IMR-90 (cell line): ENCODE data around the gene FDXR. TPM values are rescaled to one million over a fixed set of nuclear protein-coding genes. Genes with fewer than 3 reads are reported as not detected.
A peak's percentile ranks its signal among the peaks of the same experiment; 100 is the strongest.

Experiments used
- ATAC-seq: fragments of 200-7000 bp; cut with Tn5 transposase; 2 replicates; pipeline ENCODE4 v1.9.1; 2020; ENCODE audit warnings: low read depth, mild to moderate bottlenecking, moderate library complexity
- Bru-seq: library from RNA; stranded (reverse); fragments of 400-500 nt; gene quantifications from one replicate; lab custom pipeline; 2021; lab: Mats Ljungman, UMichigan
- BruChase-seq, 2 experiments: library from RNA; stranded (reverse); fragments of 400-500 nt; gene quantifications; one replicate each; lab custom pipeline; 2021; lab: Mats Ljungman, UMichigan
- BruUV-seq: library from RNA; stranded (reverse); fragments of 400-500 nt; replicated peaks from 2 replicates; lab custom pipeline; 2021; lab: Mats Ljungman, UMichigan
- CTCF ChIA-PET: fragments of 300-600 bp; formaldehyde crosslinking; extraction: SDS; loops from one replicate; lab custom pipeline; 2021; ENCODE audit warnings: antibody characterized with exemption; lab: Yijun Ruan, JAX
- POLR2A ChIA-PET: fragments of 300-600 bp; sonication (Branson Sonifier 250); formaldehyde crosslinking; loops from one replicate; lab custom pipeline; 2022; ENCODE audit warnings: antibody characterized with exemption; ENCODE audit not compliant: unreplicated experiment; lab: Charles Lee
- DNase-seq: peaks from one replicate; pipeline ENCODE4 v3.0.0; 2013
- H2AFZ ChIP-seq: replicated peaks from 2 replicates; pipeline ENCODE3; 2013; ENCODE audit warnings: low read length, mild to moderate bottlenecking; ENCODE audit not compliant: poor library complexity
- H2AK5ac ChIP-seq: 2 replicates; pipeline ENCODE4 v1.6.1; 2013; ENCODE audit warnings: low read depth, low read length, inconsistent platforms
- H2AK9ac ChIP-seq: replicated peaks from 2 replicates; pipeline ENCODE3; 2013; ENCODE audit warnings: mild to moderate bottlenecking, low read depth, low read length, moderate library complexity; ENCODE audit not compliant: poor library complexity
- H2BK120ac ChIP-seq: 2 replicates; pipeline ENCODE4 v1.6.1; 2013; ENCODE audit warnings: low read depth, low read length, inconsistent platforms
- H2BK15ac ChIP-seq: 3 replicates; pipeline ENCODE4 v1.6.1; 2013; ENCODE audit warnings: low read depth, low read length, inconsistent platforms
- H2BK20ac ChIP-seq: 2 replicates; pipeline ENCODE4 v1.6.1; 2013; ENCODE audit warnings: low read depth, mild to moderate bottlenecking, inconsistent platforms, low read length, moderate library complexity
- H2BK5ac ChIP-seq: 2 replicates; pipeline ENCODE4 v1.6.1; 2013; ENCODE audit warnings: mild to moderate bottlenecking, low read depth, low read length, inconsistent platforms; ENCODE audit not compliant: poor library complexity, severe bottlenecking
- H3K14ac ChIP-seq: replicated peaks from 2 replicates; pipeline ENCODE4 v1.6.1; 2013; ENCODE audit warnings: low read depth, low read length, inconsistent platforms
- H3K18ac ChIP-seq: 2 replicates; pipeline ENCODE4 v1.6.1; 2013; ENCODE audit warnings: low read depth, low read length, control low read depth
- H3K23ac ChIP-seq: 2 replicates; pipeline ENCODE4 v1.6.1; 2013; ENCODE audit warnings: low read depth, low read length, inconsistent platforms
- H3K27ac ChIP-seq: 2 replicates; pipeline ENCODE4 v1.5.1; 2013; ENCODE audit warnings: mild to moderate bottlenecking, control low read depth, low read length; ENCODE audit not compliant: insufficient read depth
- H3K27me3 ChIP-seq: 2 replicates; pipeline ENCODE4 v1.6.1; 2013; ENCODE audit warnings: low read length; ENCODE audit not compliant: control insufficient read depth, insufficient read depth
- H3K36me3 ChIP-seq: 2 replicates; pipeline ENCODE4 v1.6.1; 2013; ENCODE audit warnings: low read length, mixed read lengths; ENCODE audit not compliant: control insufficient read depth, insufficient read depth
- H3K4ac ChIP-seq: 2 replicates; pipeline ENCODE4 v1.6.1; 2013; ENCODE audit warnings: low read depth, low read length, inconsistent platforms
- H3K4me1 ChIP-seq: 2 replicates; pipeline ENCODE4 v1.6.1; 2013; ENCODE audit warnings: low read length, mixed read lengths; ENCODE audit not compliant: control insufficient read depth, insufficient read depth
- H3K4me2 ChIP-seq: 2 replicates; pipeline ENCODE4 v1.6.1; 2013; ENCODE audit warnings: low read depth, mild to moderate bottlenecking, control low read depth, low read length, moderate library complexity
- H3K4me3 ChIP-seq: 2 replicates; pipeline ENCODE4 v1.5.1; 2013; ENCODE audit warnings: low read depth, mild to moderate bottlenecking, control low read depth, low read length, moderate library complexity; ENCODE audit not compliant: insufficient read depth
- H3K56ac ChIP-seq: 2 replicates; pipeline ENCODE4 v1.6.1; 2013; ENCODE audit warnings: low read length, inconsistent platforms; ENCODE audit not compliant: insufficient read depth; ENCODE audit errors: extremely low read depth
- H3K79me1 ChIP-seq, 2 experiments: 2 replicates each; pipeline ENCODE4 v1.6.1; 2013; ENCODE audit warnings: low read length in 2 of 2, inconsistent platforms in 1 of 2, low read depth in 1 of 2
- H3K9ac ChIP-seq: 2 replicates; pipeline ENCODE4 v1.6.1; 2013; ENCODE audit warnings: low read depth, low read length, control low read depth
- H3K9me1 ChIP-seq: 2 replicates; pipeline ENCODE4 v1.6.1; 2013; ENCODE audit warnings: low read length, inconsistent platforms; ENCODE audit not compliant: insufficient read depth
- H3K9me3 ChIP-seq: 2 replicates; pipeline ENCODE4 v1.6.1; 2013; ENCODE audit warnings: low read length; ENCODE audit not compliant: control insufficient read depth, insufficient read depth
- H4K20me1 ChIP-seq: 2 replicates; pipeline ENCODE4 v1.6.1; 2013; ENCODE audit warnings: low read length, inconsistent platforms; ENCODE audit not compliant: insufficient read depth
- H4K5ac ChIP-seq: 2 replicates; pipeline ENCODE4 v1.6.1; 2013; ENCODE audit warnings: mild to moderate bottlenecking, low read depth, low read length, control low read depth
- H4K8ac ChIP-seq, 2 experiments: 2 replicates each; pipeline ENCODE4 v1.6.1; 2013; ENCODE audit warnings: low read depth in 2 of 2, low read length in 2 of 2, control low read depth in 1 of 2, inconsistent platforms in 1 of 2
- H4K91ac ChIP-seq: 2 replicates; pipeline ENCODE4 v1.6.1; 2013; ENCODE audit warnings: low read depth, low read length, inconsistent platforms; ENCODE audit not compliant: insufficient read depth
- CHD1 ChIP-seq: IDR thresholded peaks from 2 replicates; pipeline ENCODE4 v1.6.1; 2012; ENCODE audit warnings: low read depth, low read length, improper control_type of control experiment
- MXI1 ChIP-seq: IDR thresholded peaks from 2 replicates; pipeline ENCODE4 v1.6.1; 2012; ENCODE audit warnings: low read depth, mild to moderate bottlenecking, low read length, moderate library complexity, borderline replicate concordance
- WGBS, 2 experiments: methylation state at CpG; one replicate each; pipeline versions ENCODE4 v1.1.5 to v1.1.7; 2013; ENCODE audit warnings: missing lambda C conversion rate in 2 of 2; ENCODE audit not compliant: insufficient read length in 1 of 2; ENCODE audit errors: extremely low coverage in 2 of 2; 5-methylcytosine and 5-hydroxymethylcytosine counted together
- dilution Hi-C: fragments of 300-500 bp; cut with HindIII; formaldehyde crosslinking; loops from one replicate; pipeline ENCODE4 v1.14.3; 2018; ENCODE audit warnings: low sequenced_read_pairs; ENCODE audit not compliant: unreplicated experiment
- in situ Hi-C: fragments of 300-500 bp; cut with MboI; formaldehyde crosslinking; loops from 3 replicates; pipeline ENCODE4 v1.14.3; 2019; ENCODE audit warnings: low sequenced_read_pairs, inconsistent platforms, mixed read lengths
- intact Hi-C: fragments of 100-400 bp; cut with micrococcal nuclease; formaldehyde crosslinking; loops from 2 replicates; pipeline ENCODE4 v1.10.0; 2022
- long read RNA-seq: library from polyadenylated mRNA; unstranded; transcript quantifications from one replicate; pipeline ENCODE4 v2.0.0, GENCODE V29; 2021; ENCODE audit not compliant: unreplicated experiment
- polyA plus RNA-seq, 3 experiments: library from polyadenylated mRNA; depleted of rRNA; stranded (reverse); fragments of >200 nt; gene quantifications; 2 replicates each; pipeline ENCODE4 v1.2.3, GENCODE V29; 2012; ENCODE audit warnings: low replicate concordance in 1 of 3
- total RNA-seq: library from RNA; depleted of rRNA; stranded (reverse); fragments of >200 nt; gene quantifications from 2 replicates; pipeline ENCODE4 v1.2.3, GENCODE V29; 2012; rRNA removed

The FDXR gene
- total RNA-seq (12.2 and 12.4 TPM in 2 replicates), polyA plus RNA-seq (2012; rRNA removed) (18.6 and 21.9 TPM in 2 replicates), Bru-seq, nascent RNA (percentile 66 among the genes with signal in this experiment), BruChase-seq, experiment 1, labeled RNA remaining after a 6-hour chase (percentile 70 among the genes with signal in this experiment), BruChase-seq, experiment 2, labeled RNA remaining after a 2-hour chase (percentile 78 among the genes with signal in this experiment)
- polyA plus RNA-seq (2012; cell fraction: cytosol; rRNA removed) = 28.4 and 36.3 TPM in 2 replicates
- polyA plus RNA-seq (2012; cell fraction: nucleus; rRNA removed; ENCODE audit: low replicate concordance) = 35.0 and 82.3 TPM in 2 replicates
- long read RNA-seq, transcript FDXR-201 (12 exons, 1,875 nt) = major isoform, 22 of 48 reads
- long read RNA-seq, partial matches to known transcripts = 5 of 48 reads
- long read RNA-seq, other reads (novel, unspliced or antisense) = 21 of 48 reads

- 6% methylated on average over 29 of the region's 38 CpGs; no CpG with 5 or more reads in 1 of the 2 experiments for WGBS, 2 experiments
- Histone ChIP-seq H4K8ac (peak within 1 kb of the TSS; percentile 64 to 97), H3K9me3 (no peaks in the 10 kb centered on the region), H3K4me3 (peak within 1 kb of the TSS; percentile 92), H3K56ac (peak within 1 kb of the TSS; percentile 84), H3K9ac (peak within 1 kb of the TSS; percentile 86), H2AK5ac (peak within 1 kb of the TSS; percentile 27; the same call in 1 of the 2 replicates), H3K14ac (peak within 1 kb of the TSS; percentile 93), H2BK20ac (peak within 1 kb of the TSS; percentile 14; the same call in 1 of the 2 replicates), H3K18ac (peak within 1 kb of the TSS; percentile 50), H2AK9ac (peak within 1 kb of the TSS; percentile 99), H4K5ac (peak within 1 kb of the TSS; percentile 88), H4K91ac (peak within 1 kb of the TSS; percentile 80), H3K27me3 (peaks cover under 1% of the 10 kb centered on the region; the same call in 1 of the 2 replicates), H3K9me1 (peaks cover 16% of the 10 kb centered on the region), H3K4me1 (peaks cover 11% of the 10 kb centered on the region), H2AFZ (peak within 1 kb of the TSS; percentile 99), H2BK5ac (peak within 1 kb of the TSS; percentile 95), H2BK15ac (peak within 1 kb of the TSS; percentile 15; the same call in 1 of the 3 replicates), H3K36me3 (peaks cover 1% of the 10 kb centered on the region; the same call in 1 of the 2 replicates), H4K20me1 (0 out of 2 replicates have a peak, but pooled peaks cover 3% of the 10 kb centered on the region), H3K27ac (peak within 1 kb of the TSS; percentile 84), H3K4ac (peak within 1 kb of the TSS; percentile 93), H3K4me2 (peak within 1 kb of the TSS; percentile 97), H2BK120ac (peak within 1 kb of the TSS; percentile 53), H3K23ac (peak within 1 kb of the TSS; percentile 95), H3K79me1 (peaks cover 17 to 35% of the 10 kb centered on the region in 2 experiments; a peak in 3 of 4 replicates)
- POLR2A ChIA-PET = interaction anchor here (0.8 to 1.2 kb wide), 5 partner anchors 10 to 163 kb away, joined by 3 to 5 read pairs (median 3); no protein-coding TSS in a partner anchor
- DNase-seq = peak; percentile 3
- no TSS peak for BruUV-seq
- in situ Hi-C loops = loop anchor here (25.0 kb wide), 1 partner anchor 660 kb away; the partner anchor contains the start of genes RPL38 and TTYH2
- TF ChIP-seq CHD1 = no peak
- TF ChIP-seq MXI1 = 0 out of 2 replicates have a peak, but pooled peaks have one; percentile 25
- intact Hi-C loops = no loop called here
- dilution Hi-C loops = no loop called here
- ATAC-seq = peak; percentile 25
- CTCF ChIA-PET = interaction anchor here (1.0 to 1.2 kb wide), 4 partner anchors 10 to 128 kb away, joined by 3 to 5 read pairs (median 4); no protein-coding TSS in a partner anchor
Observed at GRCh38 chr17:74872313-74873036, at the start of gene FDXR. Gene FDXR (minus strand): TSS chr17:74872994. CDS start chr17:74872944, 50 bp downstream.
